Muscle layer of duodenum (tissue), 2 donors: ENCODE results near the gene FAM229B.
A peak's percentile ranks its signal among the peaks of the same experiment; 100 is the strongest.
"Not testable (repeated sequence)": the region's sequence is repeated elsewhere in the genome, so short reads cannot be mapped to it uniquely, and the experiment has no call there.

Source experiments
- H3K27ac ChIP-seq: one replicate; pipeline ENCODE4 v1.7.0; 2013; ENCODE audit warnings: mild to moderate bottlenecking, low read length
- H3K27me3 ChIP-seq: one replicate; pipeline ENCODE4 v1.7.0; 2013; ENCODE audit warnings: low read depth, mild to moderate bottlenecking, control low read depth, low read length
- H3K36me3 ChIP-seq, 2 donors: one replicate each; pipeline ENCODE4 v1.7.0; 2013; ENCODE audit warnings: low read length in 2 of 2, control low read depth in 1 of 2, mild to moderate bottlenecking in 1 of 2; ENCODE audit not compliant: insufficient read depth in 2 of 2, control insufficient read depth in 1 of 2
- H3K4me1 ChIP-seq, 2 donors: one replicate each; pipeline ENCODE4 v1.7.0; 2013; ENCODE audit warnings: low read length in 2 of 2, mild to moderate bottlenecking in 2 of 2, control low read depth in 1 of 2, moderate library complexity in 1 of 2; ENCODE audit not compliant: insufficient read depth in 2 of 2, control insufficient read depth in 1 of 2
- H3K4me3 ChIP-seq, 2 donors: one replicate each; pipeline ENCODE4 v1.7.0; 2013; ENCODE audit warnings: low read length in 2 of 2, low read depth in 1 of 2, mild to moderate bottlenecking in 1 of 2
- H3K9me3 ChIP-seq, 2 donors: one replicate each; pipeline ENCODE4 v1.7.0; 2013; ENCODE audit warnings: low read length in 2 of 2, control low read depth in 1 of 2, mild to moderate bottlenecking in 1 of 2; ENCODE audit not compliant: control insufficient read depth in 1 of 2
- donor health status: healthy.

FAM229B gene

GRCh38 chr6:112066606-112067005, 20.8 kb upstream of the FAM229B start:
- Histone ChIP-seq H3K27me3 (no peaks in the 10 kb centered on the region), H3K4me3 (no peak overlapping the region), H3K36me3 (peaks cover 10 to 15% of the 10 kb centered on the region in 2 donors), H3K4me1 (no peaks in the 10 kb centered on the region), H3K9me3 (no peaks in the 10 kb centered on the region), H3K27ac (no peak overlapping the region)

- H3K4me3 ChIP-seq: no peak overlapping the region
- H3K4me1 ChIP-seq: peaks cover 5 to 8% of the 10 kb centered on the region in 2 donors
- H3K27me3 ChIP-seq: no peaks in the 10 kb centered on the region
- no peaks in the 10 kb centered on the region for H3K9me3 ChIP-seq
- H3K27ac ChIP-seq: no peak overlapping the region
- H3K36me3 ChIP-seq: peaks cover 14 to 19% of the 10 kb centered on the region in 2 donors
These were observed 5.8 kb upstream of the FAM229B start for GRCh38 chr6:112081569-112081968.

GRCh38 chr6:112085286-112086065, 1.9 kb upstream of the FAM229B start:
- Histone ChIP-seq H3K36me3 (peaks cover 0 to 10% of the 10 kb centered on the region in 2 donors), H3K4me1 (peaks cover 5 to 14% of the 10 kb centered on the region in 2 donors), H3K27ac (no peak overlapping the region), H3K27me3 (no peaks in the 10 kb centered on the region), H3K4me3 (peak overlapping the region in 1 of 2 donors; percentile 19), H3K9me3 (no peaks in the 10 kb centered on the region)

- Histone ChIP-seq H3K4me3 (peak overlapping the region; percentile 86 to 96), H3K27me3 (no peaks in the 10 kb centered on the region), H3K36me3 (peaks cover 0 to 10% of the 10 kb centered on the region in 2 donors), H3K9me3 (no peaks in the 10 kb centered on the region), H3K27ac (peak overlapping the region; percentile 89), H3K4me1 (peaks cover 5 to 14% of the 10 kb centered on the region in 2 donors)
These were observed 651 bp upstream of the FAM229B start for GRCh38 chr6:112086744-112087135.

- Histone ChIP-seq H3K27ac (peak overlapping the region; percentile 89), H3K9me3 (no peaks in the 10 kb centered on the region), H3K27me3 (no peaks in the 10 kb centered on the region), H3K36me3 (peaks cover 0 to 10% of the 10 kb centered on the region in 2 donors), H3K4me1 (peaks cover 5 to 14% of the 10 kb centered on the region in 2 donors), H3K4me3 (peak overlapping the region; percentile 86 to 96)
These were observed 525 bp downstream of the FAM229B start for GRCh38 chr6:112087916-112088315.

GRCh38 chr6:112096901-112097300, 9.5 kb downstream of the FAM229B start:
- Histone ChIP-seq H3K4me1 (no peaks in the 10 kb centered on the region), H3K27me3 (no peaks in the 10 kb centered on the region), H3K4me3 (no peak overlapping the region), H3K36me3 (peaks cover 6 to 9% of the 10 kb centered on the region in 2 donors), H3K9me3 (no peaks in the 10 kb centered on the region), H3K27ac (no peak overlapping the region)

- Histone ChIP-seq H3K9me3 (no peaks in the 10 kb centered on the region), H3K27me3 (no peaks in the 10 kb centered on the region), H3K4me1 (no peaks in the 10 kb centered on the region), H3K36me3 (peaks cover 6 to 9% of the 10 kb centered on the region in 2 donors), H3K4me3 (no peak overlapping the region), H3K27ac (no peak overlapping the region)
These were observed 13.2 kb downstream of the FAM229B start for GRCh38 chr6:112100561-112100960.

GRCh38 chr6:112106026-112106425, 18.6 kb downstream of the FAM229B start:
- not testable (repeated sequence) for H3K9me3 ChIP-seq, H3K27ac ChIP-seq, H3K4me3 ChIP-seq, H3K27me3 ChIP-seq
- Histone ChIP-seq H3K4me1 (peaks cover 0 to 12% of the 10 kb centered on the region in 2 donors), H3K36me3 (peaks cover 11 to 21% of the 10 kb centered on the region in 2 donors)

- Histone ChIP-seq H3K9me3 (no peaks in the 10 kb centered on the region), H3K4me3 (no peak overlapping the region), H3K36me3 (peaks cover 11 to 21% of the 10 kb centered on the region in 2 donors), H3K27me3 (no peaks in the 10 kb centered on the region), H3K4me1 (peaks cover 0 to 12% of the 10 kb centered on the region in 2 donors), H3K27ac (no peak overlapping the region)
These were observed 19.2 kb downstream of the FAM229B start for GRCh38 chr6:112106562-112106961.

GRCh38 chr6:112109262-112109661, 21.9 kb downstream of the FAM229B start:
- Histone ChIP-seq H3K4me1 (peaks cover 0 to 31% of the 10 kb centered on the region in 2 donors), H3K4me3 (no peak overlapping the region)

GRCh38 chr6:112113431-112113830, 26.0 kb downstream of the FAM229B start:
- H3K27ac ChIP-seq: no peak overlapping the region
- no peaks in the 10 kb centered on the region for H3K27me3 ChIP-seq
- peaks cover 18 to 58% of the 10 kb centered on the region in 2 donors for H3K36me3 ChIP-seq
- no peaks in the 10 kb centered on the region for H3K9me3 ChIP-seq
- H3K4me1 ChIP-seq: peaks cover 0 to 37% of the 10 kb centered on the region in 2 donors
- H3K4me3 ChIP-seq: no peak overlapping the region

More at GRCh38 chr6:112109262-112109661, 21.9 kb downstream of the FAM229B start:
- H3K36me3 ChIP-seq: peaks cover 16 to 39% of the 10 kb centered on the region in 2 donors
- H3K9me3 ChIP-seq: no peaks in the 10 kb centered on the region
- H3K27me3 ChIP-seq: no peaks in the 10 kb centered on the region
- H3K27ac ChIP-seq: no peak overlapping the region
